NCI-H2107 treated with DMSO at 0.1 percent for 48 hours (cell line): ENCODE data around the gene CAVIN1.
A peak's percentile ranks its signal among the peaks of the same experiment; 100 is the strongest.
"Not testable (repeated sequence)": the region's sequence is repeated elsewhere in the genome, so short reads cannot be mapped to it uniquely, and the experiment has no call there.

Source experiments
- DNase-seq: peaks from one replicate; lab custom pipeline; 2025; ENCODE audit not compliant: unreplicated experiment; lab: John Stamatoyannopoulos, UW

CAVIN1 gene, protein sequence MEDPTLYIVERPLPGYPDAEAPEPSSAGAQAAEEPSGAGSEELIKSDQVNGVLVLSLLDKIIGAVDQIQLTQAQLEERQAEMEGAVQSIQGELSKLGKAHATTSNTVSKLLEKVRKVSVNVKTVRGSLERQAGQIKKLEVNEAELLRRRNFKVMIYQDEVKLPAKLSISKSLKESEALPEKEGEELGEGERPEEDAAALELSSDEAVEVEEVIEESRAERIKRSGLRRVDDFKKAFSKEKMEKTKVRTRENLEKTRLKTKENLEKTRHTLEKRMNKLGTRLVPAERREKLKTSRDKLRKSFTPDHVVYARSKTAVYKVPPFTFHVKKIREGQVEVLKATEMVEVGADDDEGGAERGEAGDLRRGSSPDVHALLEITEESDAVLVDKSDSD

DNA sequence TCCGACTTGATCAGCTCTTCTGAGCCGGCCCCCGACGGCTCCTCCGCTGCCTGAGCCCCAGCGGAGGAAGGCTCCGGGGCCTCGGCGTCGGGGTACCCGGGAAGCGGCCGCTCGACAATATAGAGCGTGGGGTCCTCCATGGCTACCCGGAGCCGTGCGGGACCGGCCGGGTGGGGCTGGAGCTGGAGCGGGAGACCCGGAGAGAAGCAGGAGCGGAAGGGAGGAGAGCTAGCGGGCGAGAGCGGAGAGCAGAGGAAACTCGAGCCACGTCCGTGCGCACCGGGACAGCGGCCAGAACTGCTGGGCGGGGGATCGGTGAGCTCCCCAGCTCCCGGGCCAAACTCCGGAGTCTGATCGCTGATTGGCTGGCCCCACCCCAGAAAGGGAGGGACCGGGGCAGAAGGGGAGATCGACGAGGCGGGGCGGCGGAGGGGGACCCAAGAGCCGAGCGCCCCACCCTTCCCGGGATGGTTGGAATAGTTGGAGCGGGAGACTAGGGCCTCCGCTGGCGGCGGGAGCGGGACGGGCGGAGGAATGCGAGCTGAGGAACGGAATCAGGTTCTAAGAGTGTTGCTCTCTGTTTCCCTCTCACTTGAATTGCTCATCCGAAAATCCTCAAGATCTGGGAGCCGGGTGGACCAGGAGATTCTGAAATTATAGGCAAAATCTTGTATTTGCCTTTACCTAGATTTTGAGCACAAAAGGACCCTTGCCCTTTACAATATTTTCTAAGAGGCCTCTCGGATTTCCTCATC, at the start of gene CAVIN1:
Gene CAVIN1 (minus strand): TSS at position 299 of the 755 bp plus-strand sequence. CDS start 159 bp downstream, at position 140.
- DNase-seq: peak; percentile 20

- no peak for DNase-seq
These were observed 44.8 kb upstream of the CAVIN1 start for GRCh38 chr17:42467889-42468288.

DNA sequence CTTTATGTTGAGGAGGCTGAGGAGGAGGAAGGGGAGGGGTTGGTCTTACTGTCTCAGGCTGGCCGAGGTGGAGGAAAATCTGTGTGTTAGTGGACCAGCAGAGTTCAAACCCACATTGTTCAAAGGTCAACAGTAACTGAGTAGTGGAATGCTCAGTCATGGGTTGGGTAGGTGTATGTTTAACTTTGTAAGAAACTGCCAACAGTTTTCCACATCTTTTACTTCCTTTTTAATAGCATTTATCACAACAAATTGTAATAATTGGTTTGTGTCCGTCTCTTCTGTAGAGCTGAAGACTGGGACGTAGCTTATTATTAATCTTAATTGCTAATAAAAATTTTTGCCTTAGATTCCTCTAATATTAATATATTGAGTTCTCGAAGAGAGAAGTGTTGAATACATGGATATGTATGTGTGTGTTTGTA, 40.9 kb upstream of the CAVIN1 start:
- DNase-seq: no peak

GRCh38 chr17:42460371-42460770, 37.3 kb upstream of the CAVIN1 start:
- DNase-seq: no peak

DNA sequence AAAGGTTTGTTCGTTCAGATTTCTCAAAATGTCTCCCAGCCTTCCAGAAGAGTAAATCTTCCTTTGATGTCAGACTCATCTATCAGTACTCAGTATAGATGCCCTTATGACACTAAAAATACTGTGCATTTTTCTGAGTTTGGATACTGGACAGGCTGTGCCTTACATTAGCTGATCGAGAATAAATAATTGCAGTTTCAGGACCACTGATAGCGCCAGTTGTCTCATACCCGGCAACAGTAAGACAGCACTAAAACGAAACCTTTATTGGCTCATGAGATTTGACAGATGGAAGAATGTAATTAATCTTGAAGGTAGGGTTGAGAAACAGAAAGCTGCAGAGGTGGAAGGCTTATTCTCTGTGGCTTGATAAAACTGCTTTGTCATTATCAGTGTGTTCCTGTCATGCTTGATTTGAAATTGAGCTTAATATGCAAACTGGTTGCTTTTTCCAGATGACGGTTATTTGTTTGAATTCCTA, 36.8 kb upstream of the CAVIN1 start:
- DNase-seq: no peak

DNA sequence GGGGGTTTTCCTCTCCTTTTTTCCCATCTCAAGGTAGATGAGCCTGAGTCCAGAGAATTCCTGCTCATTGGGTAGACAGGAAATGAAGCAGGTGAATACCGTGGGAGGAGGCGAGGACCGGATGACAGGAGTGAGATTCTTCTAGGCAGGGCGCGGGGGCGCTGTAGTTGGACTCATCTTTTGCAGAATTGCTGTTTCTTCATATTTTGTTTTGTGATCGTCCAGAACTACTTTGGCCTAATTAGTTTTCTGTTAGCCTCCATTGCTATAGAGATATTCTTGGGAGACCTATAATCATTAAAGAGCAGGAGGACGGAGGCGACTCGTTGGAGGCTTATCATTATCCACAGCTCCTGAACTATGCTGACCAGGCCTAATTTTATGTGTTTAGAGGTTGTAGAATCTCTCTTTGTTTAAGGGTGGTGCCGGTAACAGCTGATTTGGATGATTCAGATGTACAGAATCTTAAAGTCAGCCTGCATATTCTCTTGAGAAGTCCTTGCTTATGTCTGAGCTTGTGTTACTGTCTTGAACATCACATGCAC, 36.3 kb upstream of the CAVIN1 start:
- DNase-seq: peak; percentile 28

GRCh38 chr17:42458497-42459255, 35.6 kb upstream of the CAVIN1 start, which contains the start of gene ATP6V0A1:
Gene ATP6V0A1, plus strand, starts transcription at chr17:42458878. Its CDS starts 2,017 bp downstream, at chr17:42460895.
- peak; percentile 64 for DNase-seq

DNA sequence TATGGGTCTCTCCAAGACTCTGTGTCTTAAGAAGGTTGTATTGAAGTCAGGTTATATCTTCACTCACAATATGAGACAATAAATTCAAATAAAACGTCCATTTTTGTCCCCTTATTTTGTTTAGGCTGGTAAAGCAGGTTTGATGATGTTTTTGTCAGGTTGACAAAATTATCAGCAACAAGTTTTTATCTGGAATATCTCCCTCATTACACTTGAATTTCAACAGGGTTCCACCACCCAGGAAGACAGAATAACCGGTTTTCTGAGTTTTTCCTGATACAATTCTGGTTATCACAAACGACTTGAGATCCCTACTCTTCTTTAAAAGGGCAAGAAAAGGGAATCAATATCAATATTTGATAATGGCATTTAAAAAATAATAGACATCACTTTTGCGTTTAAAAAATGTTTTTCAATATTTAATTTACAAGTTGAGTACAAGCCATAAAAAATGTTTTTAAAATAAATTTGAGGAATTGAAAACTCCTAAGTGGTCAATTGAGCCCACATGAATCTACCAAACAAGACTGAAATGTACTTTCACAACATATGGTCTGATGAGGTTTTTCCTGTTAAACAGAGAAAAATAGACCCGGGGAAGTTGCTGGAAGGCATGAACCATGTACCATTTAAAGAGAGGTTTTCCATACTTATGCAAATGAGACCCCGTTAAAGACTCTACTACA, 34.2 kb upstream of the CAVIN1 start:
- no peak for DNase-seq

- DNase-seq: no peak
These were observed 33.4 kb upstream of the CAVIN1 start for GRCh38 chr17:42456223-42457106.

- not testable (repeated sequence) for DNase-seq
These were observed 31.9 kb upstream of the CAVIN1 start for GRCh38 chr17:42454987-42455386.

DNA sequence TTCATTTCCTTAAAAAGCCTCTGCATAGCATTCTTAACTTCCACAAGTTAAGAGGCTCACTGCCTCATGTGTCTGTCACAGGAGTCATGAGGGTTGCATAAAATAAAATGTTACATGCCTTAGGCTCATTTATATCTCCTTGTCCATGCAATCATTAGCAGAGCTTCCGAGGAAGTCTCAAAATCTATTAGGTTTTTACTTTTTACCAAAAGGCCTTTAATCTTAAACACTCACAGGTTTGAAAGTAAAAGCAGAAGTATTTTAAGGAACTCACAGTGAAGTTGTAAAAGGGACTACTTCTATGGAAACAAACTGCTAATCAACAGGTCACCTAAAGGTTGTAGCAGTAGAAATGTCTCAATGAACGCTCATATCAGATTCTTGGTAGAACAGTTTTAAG, 30.4 kb upstream of the CAVIN1 start:
- no peak for DNase-seq

GRCh38 chr17:42451270-42451669, 28.2 kb upstream of the CAVIN1 start:
- DNase-seq: not testable (repeated sequence)

GRCh38 chr17:42449838-42450237, 26.8 kb upstream of the CAVIN1 start:
- not testable (repeated sequence) for DNase-seq

DNA sequence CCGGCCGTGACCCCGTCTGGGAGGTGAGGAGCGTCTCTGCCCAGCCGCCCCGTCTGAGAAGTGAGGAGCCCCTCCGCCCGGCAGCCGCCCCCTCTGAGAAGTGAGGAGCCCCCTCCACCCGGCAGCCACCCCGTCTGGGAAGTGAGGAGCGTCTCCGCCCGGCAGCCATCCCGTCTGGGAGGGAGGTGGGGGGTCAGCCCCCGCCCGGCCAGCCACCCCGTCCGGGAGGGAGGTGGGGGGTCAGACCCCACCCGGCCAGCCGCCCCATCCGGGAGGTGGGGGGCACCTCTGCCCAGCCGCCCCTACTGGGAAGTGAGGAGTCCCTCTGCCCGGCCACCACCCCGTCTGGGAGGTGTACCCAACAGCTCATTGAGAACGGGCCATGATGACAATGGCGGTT, 26.1 kb upstream of the CAVIN1 start:
- not testable (repeated sequence) for DNase-seq

- DNase-seq: no peak
These were observed 19.1 kb upstream of the CAVIN1 start for GRCh38 chr17:42442196-42442565.

GRCh38 chr17:42441371-42442195, 18.5 kb upstream of the CAVIN1 start:
- DNase-seq: no peak

- no peak for DNase-seq
These were observed 15.8 kb upstream of the CAVIN1 start for GRCh38 chr17:42438600-42439567.
